NOMO-1 (cell line): ENCODE data around the gene CNTNAP2.
"Not testable (repeated sequence)": the region's sequence is repeated elsewhere in the genome, so short reads cannot be mapped to it uniquely, and the experiment has no call there.

Experiments
- DNase-seq, 2 experiments: peaks; one replicate each; lab custom pipeline; 2025; ENCODE audit not compliant: unreplicated experiment in 2 of 2; lab: John Stamatoyannopoulos, UW

CNTNAP2 gene

GRCh38 chr7:147571436-147572185, 1455.0 kb downstream of the CNTNAP2 start:
- DNase-seq, result no peak

- DNase-seq, result no peak
Observed at GRCh38 chr7:147578196-147578595, 1461.6 kb downstream of the CNTNAP2 start.

- DNase-seq, result no peak
Observed at GRCh38 chr7:147579148-147579547, 1462.5 kb downstream of the CNTNAP2 start.

GRCh38 chr7:147584771-147585193, 1468.2 kb downstream of the CNTNAP2 start:
- DNase-seq, result no peak

GRCh38 chr7:147586110-147586509, 1469.5 kb downstream of the CNTNAP2 start:
- no peak for DNase-seq

GRCh38 chr7:147586526-147586925, 1469.9 kb downstream of the CNTNAP2 start:
- DNase-seq, result no peak

GRCh38 chr7:147593271-147594057, 1476.9 kb downstream of the CNTNAP2 start:
- DNase-seq, result no peak

GRCh38 chr7:147595042-147595441, 1478.4 kb downstream of the CNTNAP2 start:
- DNase-seq, result no peak

- not testable (repeated sequence) for DNase-seq
Observed at GRCh38 chr7:147598687-147599086, 1482.1 kb downstream of the CNTNAP2 start.

- no peak for DNase-seq
Observed at GRCh38 chr7:147605323-147605722, 1488.7 kb downstream of the CNTNAP2 start.

GRCh38 chr7:147607157-147607800, 1490.7 kb downstream of the CNTNAP2 start:
- DNase-seq, result no peak

GRCh38 chr7:147611431-147611830, 1494.8 kb downstream of the CNTNAP2 start:
- DNase-seq, result no peak

- no peak for DNase-seq
Observed at GRCh38 chr7:147635288-147635687, 1518.7 kb downstream of the CNTNAP2 start.

GRCh38 chr7:147636553-147636952, 1520.0 kb downstream of the CNTNAP2 start:
- no peak for DNase-seq

- DNase-seq, result no peak
Observed at GRCh38 chr7:147638566-147638965, 1522.0 kb downstream of the CNTNAP2 start.

- DNase-seq, result no peak
Observed at GRCh38 chr7:147639037-147639436, 1522.4 kb downstream of the CNTNAP2 start.

GRCh38 chr7:147639751-147640150, 1523.2 kb downstream of the CNTNAP2 start:
- no peak for DNase-seq

- no peak for DNase-seq
Observed at GRCh38 chr7:147640821-147641220, 1524.2 kb downstream of the CNTNAP2 start.

- no peak for DNase-seq
Observed at GRCh38 chr7:147646568-147646967, 1530.0 kb downstream of the CNTNAP2 start.

- DNase-seq, result no peak
Observed at GRCh38 chr7:147650991-147651390, 1534.4 kb downstream of the CNTNAP2 start.

GRCh38 chr7:147651601-147652000, 1535.0 kb downstream of the CNTNAP2 start:
- DNase-seq, result no peak
